Activated T-cell treated with anti-CD3 and anti-CD28 coated beads for 1 hour (primary cell): ENCODE data around the gene SERTAD2.

Experiments used
- DNase-seq: peaks from one replicate; pipeline ENCODE4 v3.0.0-alpha.2; 2020; ENCODE audit warnings: low read depth

The SERTAD2 gene

DNA sequence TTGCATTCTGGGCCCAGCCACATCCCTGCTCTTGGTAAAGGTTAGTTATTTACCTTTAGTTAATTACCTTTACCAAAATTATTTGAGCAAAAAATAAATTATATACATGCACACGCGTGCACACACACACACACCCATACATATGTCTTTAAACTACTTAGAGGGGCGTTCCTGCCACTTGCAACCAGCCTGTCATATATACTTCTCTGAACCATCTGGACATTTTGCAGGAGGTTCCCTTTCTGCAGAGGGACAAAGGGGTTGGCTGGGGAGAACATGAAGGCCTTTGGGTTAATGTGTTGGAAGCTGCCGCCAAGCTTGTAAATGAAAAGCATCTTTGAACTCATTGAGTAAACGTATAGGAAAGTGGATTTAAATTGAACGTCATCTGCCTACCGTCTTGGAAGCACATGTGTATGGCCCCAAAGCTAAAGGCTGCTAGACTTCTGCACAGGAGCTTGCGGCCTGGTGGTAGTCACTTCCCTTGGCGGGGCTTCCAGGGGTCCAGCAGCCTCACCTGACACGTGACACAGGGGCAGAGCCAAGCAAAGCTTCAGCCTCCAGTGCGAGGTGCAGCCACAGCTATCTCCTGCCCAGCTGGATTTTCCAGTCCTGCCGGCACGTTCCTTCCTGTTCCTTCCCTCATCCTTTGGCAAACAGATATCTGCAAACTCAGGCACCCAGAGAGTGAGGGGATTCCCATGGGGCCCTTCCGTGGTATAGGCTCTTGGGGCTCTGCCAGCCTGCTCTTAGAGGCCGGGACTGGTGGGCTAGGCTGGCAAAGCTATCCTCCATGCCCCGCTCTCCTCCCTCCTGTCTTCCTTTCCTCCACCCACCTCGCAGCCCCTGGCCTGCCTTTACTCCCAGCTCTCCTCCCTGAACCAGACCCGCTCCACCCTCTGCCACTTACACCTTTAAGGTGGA is 46.1 kb downstream of the SERTAD2 start:
- DNase-seq = no peak

- peak; percentile 60 for DNase-seq
Observed at GRCh38 chr2:64606479-64607363, 47.0 kb downstream of the SERTAD2 start.

- DNase-seq = no peak
Observed at GRCh38 chr2:64605991-64606478, 47.7 kb downstream of the SERTAD2 start.

- DNase-seq = no peak
Observed at GRCh38 chr2:64605026-64605471, 48.7 kb downstream of the SERTAD2 start.

GRCh38 chr2:64604155-64604554 is 49.6 kb downstream of the SERTAD2 start:
- no peak for DNase-seq

- DNase-seq = no peak
Observed at GRCh38 chr2:64602436-64602835, 51.3 kb downstream of the SERTAD2 start.

- no peak for DNase-seq
Observed at GRCh38 chr2:64601785-64602391, 51.8 kb downstream of the SERTAD2 start.

GRCh38 chr2:64601034-64601754 is 52.5 kb downstream of the SERTAD2 start:
- no peak for DNase-seq

DNA sequence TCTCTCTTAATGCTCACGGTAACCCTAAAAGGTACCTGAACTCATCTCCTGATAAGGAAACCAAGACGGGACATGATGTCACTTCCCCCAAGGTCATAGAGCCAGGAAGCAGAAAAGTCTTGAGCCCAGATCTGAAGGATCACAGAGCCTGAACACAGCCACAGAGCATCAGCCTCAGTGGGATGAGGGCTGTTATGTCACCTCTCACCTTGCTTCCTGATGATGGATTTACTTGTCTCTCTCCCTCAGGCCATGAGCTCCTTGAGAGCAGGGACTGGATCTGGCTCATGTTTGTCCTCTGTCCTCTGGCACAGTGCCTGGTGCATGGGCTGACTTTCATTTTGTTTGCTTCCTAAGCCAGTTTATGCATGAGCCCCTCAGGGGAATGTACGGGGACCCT is 54.2 kb downstream of the SERTAD2 start:
- no peak for DNase-seq

- DNase-seq = no peak
Observed at GRCh38 chr2:64598226-64598625, 55.5 kb downstream of the SERTAD2 start.

- DNase-seq = no peak
Observed at GRCh38 chr2:64595397-64596176, 58.1 kb downstream of the SERTAD2 start.

GRCh38 chr2:64594226-64594989 is 59.3 kb downstream of the SERTAD2 start:
- no peak for DNase-seq

DNA sequence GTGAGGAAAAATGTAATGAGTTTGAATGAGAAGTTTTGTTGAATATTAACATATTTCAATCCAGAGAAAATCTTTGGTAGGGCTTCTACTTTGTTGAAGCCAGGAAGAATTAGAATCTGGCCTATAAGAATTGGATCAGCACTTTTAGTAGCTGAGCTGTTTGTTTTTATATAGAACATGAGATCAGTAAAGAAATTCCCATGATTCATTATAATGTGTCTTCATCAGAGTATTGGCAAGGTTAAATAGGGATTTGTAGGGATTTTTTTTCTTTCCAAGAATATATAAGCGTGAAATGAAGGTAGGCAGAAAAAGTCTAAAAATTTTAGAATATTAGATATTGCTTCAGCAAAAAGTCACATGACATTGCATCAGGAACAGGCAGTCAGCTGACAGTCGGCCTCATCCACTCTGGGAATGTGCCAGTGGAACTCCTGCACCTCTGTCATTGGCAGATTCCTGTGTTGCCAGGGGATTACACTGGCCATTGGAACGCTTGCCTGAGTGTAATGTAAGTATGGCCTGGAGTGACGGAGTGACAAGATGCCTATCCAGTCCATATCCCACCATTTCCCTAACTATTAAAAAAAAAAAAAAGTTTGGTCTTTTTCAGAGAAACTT is 60.6 kb downstream of the SERTAD2 start:
- DNase-seq = no peak

DNA sequence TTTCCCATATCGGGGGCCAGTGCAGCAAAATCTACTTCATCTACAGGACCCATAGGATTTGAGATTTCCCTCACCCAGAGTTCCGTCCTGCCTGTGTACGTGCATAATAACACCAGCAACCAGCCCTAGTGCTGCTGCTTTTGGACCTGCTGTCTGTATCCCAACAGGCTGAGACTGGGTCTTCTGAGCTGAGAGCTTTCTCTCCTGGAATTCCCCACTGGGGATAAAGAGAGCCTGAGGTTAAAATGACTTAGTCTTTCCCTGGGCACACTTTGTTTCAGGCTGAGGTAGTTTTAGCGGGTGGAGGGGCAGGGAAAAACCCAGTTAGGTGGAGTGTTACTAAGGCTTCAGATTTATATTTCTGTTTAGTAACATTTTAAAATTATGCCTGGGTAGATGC is 62.5 kb downstream of the SERTAD2 start:
- DNase-seq = no peak

DNA sequence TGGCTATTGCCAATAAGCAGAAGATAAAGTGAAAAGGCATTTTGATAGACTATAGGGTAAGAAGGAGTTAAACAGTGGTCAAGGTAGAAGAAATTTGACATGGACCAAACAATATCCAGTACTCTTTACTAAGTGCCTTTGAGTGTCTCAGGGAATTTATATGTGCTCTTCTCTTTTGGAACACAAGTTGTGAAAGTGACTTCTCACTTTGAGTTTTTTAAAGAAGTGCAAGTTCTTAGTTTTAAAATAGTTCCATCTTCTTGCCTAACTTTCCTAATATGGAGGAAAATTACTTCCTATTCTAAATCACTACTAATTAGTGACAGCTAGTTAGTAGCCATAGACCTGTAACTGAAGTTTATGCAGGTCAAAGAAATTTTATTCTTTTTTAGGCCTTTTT is 66.2 kb downstream of the SERTAD2 start:
- no peak for DNase-seq

GRCh38 chr2:64586883-64587481 is 66.7 kb downstream of the SERTAD2 start:
- no peak for DNase-seq

DNA sequence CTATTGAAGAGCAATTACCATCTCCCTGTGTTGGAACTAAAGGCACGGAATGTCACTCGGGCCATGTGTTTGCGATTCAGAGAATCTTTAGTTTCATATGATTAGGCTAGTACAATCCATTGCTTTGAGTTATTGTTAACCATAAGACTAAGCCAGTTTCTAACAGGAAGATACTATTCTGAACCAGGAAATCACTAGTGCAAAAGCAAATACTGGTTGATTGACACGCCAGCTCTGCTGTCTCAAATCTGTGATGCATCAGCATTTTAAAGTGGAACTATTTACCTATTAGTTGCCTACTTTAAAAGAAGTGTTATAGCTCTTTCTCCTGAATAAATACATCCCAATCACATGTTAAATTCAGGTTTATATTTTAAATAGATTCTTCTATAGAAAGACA is 67.7 kb downstream of the SERTAD2 start:
- DNase-seq = no peak

DNA sequence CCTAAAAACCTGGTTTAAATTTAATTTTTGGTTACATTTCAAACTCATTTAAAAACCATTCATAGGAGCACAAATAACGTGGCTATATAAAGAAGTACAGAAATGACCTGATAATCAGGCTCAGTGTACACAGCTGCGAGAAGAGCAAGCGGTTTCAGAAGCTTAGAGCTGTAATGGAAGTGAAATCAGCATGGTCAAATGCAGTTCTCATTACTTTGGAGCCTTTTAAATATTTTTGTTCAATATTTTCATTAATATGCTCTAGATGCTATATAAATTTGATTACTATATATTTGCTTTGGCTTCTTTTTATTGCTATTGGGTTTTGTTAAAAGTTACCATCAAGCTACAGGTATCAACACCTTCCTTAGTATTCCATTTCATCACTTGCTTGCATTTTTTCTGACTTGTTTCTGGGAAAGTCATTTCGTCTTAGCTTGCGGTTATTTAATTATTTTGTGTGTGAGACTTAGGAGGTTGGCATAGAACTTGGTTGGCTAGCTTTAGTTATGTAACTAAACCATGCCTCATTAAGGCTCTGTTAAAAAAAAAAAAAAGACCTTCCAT is 70.9 kb downstream of the SERTAD2 start:
- no peak for DNase-seq
